Ovary (tissue), 9 donors: Measurements from ENCODE around the gene ERAP2. TPM values are rescaled to one million over a fixed set of nuclear protein-coding genes. Genes with fewer than 3 reads are reported as not detected.

Experiments
- DNase-seq, 5 donors: peaks; one replicate each; pipeline ENCODE4 v3.0.0-alpha.2; 2019 to 2020
- H3K27ac ChIP-seq, 2 donors: fragments of 200-600 bp; one replicate each; pipeline versions ENCODE4 v1.5.1 to v1.8.0; 2019 to 2022
- H3K27me3 ChIP-seq: fragments of 200-600 bp; one replicate; pipeline ENCODE4 v1.8.0; 2022
- H3K36me3 ChIP-seq: fragments of 200-600 bp; sonication (generic); one replicate; pipeline ENCODE4 v1.5.1; 2019
- H3K4me1 ChIP-seq: one replicate; pipeline ENCODE4 v1.8.1; 2013; ENCODE audit warnings: mild to moderate bottlenecking, moderate library complexity; ENCODE audit not compliant: insufficient read depth
- H3K4me3 ChIP-seq: fragments of 200-600 bp; sonication (generic); one replicate; pipeline ENCODE4 v1.5.1; 2017
- H3K9me3 ChIP-seq, 2 donors: fragments of 200-600 bp in 1 of 2; sonication (generic) in 1 of 2; one replicate each; pipeline versions ENCODE4 v1.5.1 to v1.8.1; 2013 to 2019; ENCODE audit warnings: mild to moderate bottlenecking in 1 of 2, moderate library complexity in 1 of 2
- CTCF ChIP-seq, 3 donors: fragments of 450-650 bp in 2 of 3; fragments of 200-600 bp in 1 of 3; IDR thresholded peaks; one replicate each; pipeline versions ENCODE4 v1.5.1 to v1.8.0; 2016 to 2022; ENCODE audit warnings: antibody characterized with exemption in 3 of 3, mild to moderate bottlenecking in 1 of 3
- EP300 ChIP-seq: sonication (generic); formaldehyde crosslinking; IDR thresholded peaks from one replicate; pipeline ENCODE4 v1.6.1; 2017; ENCODE audit warnings: antibody characterized with exemption
- POLR2A ChIP-seq: fragments of 450-650 bp; IDR thresholded peaks from one replicate; pipeline ENCODE4 v1.6.1; 2017; ENCODE audit warnings: antibody characterized with exemption, mild to moderate bottlenecking, moderate library complexity
- WGBS, 3 donors: extraction: QIAGEN DNeasy Blood & Tissue Kit in 1 of 3; methylation state at CpG; one replicate each; pipeline versions ENCODE4 v1.1.5 to v1.1.7; 2013 to 2017; 5-methylcytosine and 5-hydroxymethylcytosine counted together
- intact Hi-C, 4 donors: fragments of 100-400 bp; cut with DNase I; formaldehyde crosslinking; loops; one replicate each; pipeline versions ENCODE4 v1.11.0 to v1.15.1; 2022 to 2023
- polyA plus RNA-seq, 2 donors: library from polyadenylated mRNA; stranded (reverse); fragments of 200-250 nt in 1 of 2; fragments of 350-450 nt in 1 of 2; fragmentation: Illumina TruSeq in 1 of 2; extraction: RNeasy Lipid Tissue Mini Kit (QIAGEN cat#74804) in 1 of 2; gene quantifications; one replicate each; pipeline ENCODE4 v1.2.3, GENCODE V29; 2013 to 2014
- total RNA-seq, 7 donors: library from RNA; depleted of rRNA in 2 of 7; stranded (reverse); fragments of >200 nt in 2 of 7; fragmentation: NEBNext Ultra II Directional in 3 of 7; extraction: Animal tissue kit (Norgen Biotek cat#: 25700) in 3 of 7; gene quantifications; one replicate each; pipeline versions ENCODE4 v1.1.0 to v1.2.4, GENCODE V29; 2016 to 2023
- donor health status: DM: no; HTN: no; CAD: no; lungs with moderate emphysema.
- donor health status: DM: no; HTN: no; CAD: no.
- donor health status: Bipolar disorder and iron deficiency.
- donor health status: DM: yes; HTN: yes; CAD: no.
- donor health status: DM: no; HTN: no; CAD: no.
- donor health status: DM: yes; HTN: yes; CAD: no.

Gene ERAP2
- total and polyA plus RNA-seq, 9 donors: 1.3 to 22.0 (median 15.9) TPM

GRCh38 chr5:96864922-96865530 lies 11.3 kb upstream of the ERAP2 start:
- no peaks in the 10 kb centered on the region for H3K4me1 ChIP-seq
- intact Hi-C loops: loop anchor here in 2 of 4 donors (5.0 kb wide), 1 partner anchor 297 kb away; no protein-coding TSS in a partner anchor
- 91 to 98% (median 96%) methylated on average over 1 of the region's 1 CpG for WGBS, 3 donors

GRCh38 chr5:96868603-96869371 lies 7.5 kb upstream of the ERAP2 start:
- intact Hi-C loops: loop anchor here in 2 of 4 donors (5.0 kb wide), 1 partner anchor 294 kb away; no protein-coding TSS in a partner anchor
- no peak overlapping the region for H3K27ac ChIP-seq
- no peaks in the 10 kb centered on the region for H3K4me1 ChIP-seq
- H3K9me3 ChIP-seq: no peaks in the 10 kb centered on the region
- no peaks in the 10 kb centered on the region for H3K36me3 ChIP-seq
- H3K4me3 ChIP-seq: no peak overlapping the region
- H3K27me3 ChIP-seq: no peaks in the 10 kb centered on the region
- no peak for DNase-seq
- WGBS, 3 donors: 63 to 72% (median 64%) methylated on average over 6 of the region's 6 CpGs
- no peak for TF ChIP-seq POLR2A
- no peak for TF ChIP-seq EP300
- peak; percentile 36 to 73 (median 66) for TF ChIP-seq CTCF (IDR thresholded peaks at IDR 0.05)

More at GRCh38 chr5:96864922-96865530, 11.3 kb upstream of the ERAP2 start:
- no peaks in the 10 kb centered on the region for H3K36me3 ChIP-seq
- DNase-seq: no peak
- no peaks in the 10 kb centered on the region for H3K27me3 ChIP-seq
- H3K27ac ChIP-seq: no peak overlapping the region
- no peak overlapping the region for H3K4me3 ChIP-seq
- no peaks in the 10 kb centered on the region for H3K9me3 ChIP-seq
- no peak for TF ChIP-seq POLR2A
- TF ChIP-seq EP300: no peak
- no peak for TF ChIP-seq CTCF (IDR thresholded peaks at IDR 0.05)

GRCh38 chr5:96869372-96869641 lies 7.0 kb upstream of the ERAP2 start:
- no peaks in the 10 kb centered on the region for H3K9me3 ChIP-seq
- H3K36me3 ChIP-seq: no peaks in the 10 kb centered on the region
- no peak overlapping the region for H3K27ac ChIP-seq
- no peaks in the 10 kb centered on the region for H3K4me1 ChIP-seq
- DNase-seq: no peak
- H3K27me3 ChIP-seq: no peaks in the 10 kb centered on the region
- intact Hi-C loops: loop anchor here in 2 of 4 donors (5.0 kb wide), 1 partner anchor 293 kb away; no protein-coding TSS in a partner anchor
- TF ChIP-seq EP300 (no peak), POLR2A (no peak), CTCF (IDR thresholded peaks at IDR 0.05) (no peak)
- no peak overlapping the region for H3K4me3 ChIP-seq

GRCh38 chr5:96870094-96871026 lies 5.9 kb upstream of the ERAP2 start:
- no peaks in the 10 kb centered on the region for H3K4me1 ChIP-seq
- TF ChIP-seq CTCF (IDR thresholded peaks at IDR 0.05) (no peak), EP300 (no peak), POLR2A (no peak)
- intact Hi-C loops: no loop called here
- no peaks in the 10 kb centered on the region for H3K27me3 ChIP-seq
- no peaks in the 10 kb centered on the region for H3K9me3 ChIP-seq
- WGBS, 3 donors: 33 to 44% (median 34%) methylated on average over 4 of the region's 4 CpGs
- no peak for DNase-seq
- H3K27ac ChIP-seq: no peak overlapping the region
- H3K36me3 ChIP-seq: no peaks in the 10 kb centered on the region
- H3K4me3 ChIP-seq: no peak overlapping the region
